GM12878 (cell line): ENCODE measurements around the gene ANO8. TPM values are rescaled to one million over a fixed set of nuclear protein-coding genes. Genes with fewer than 3 reads are reported as not detected.
A peak's percentile ranks its signal among the peaks of the same experiment; 100 is the strongest.

Experiments used
- ASH2L ChIP-seq: fragments of 300-600, 200-600 bp; sonication (generic); IDR thresholded peaks from 2 replicates; pipeline ENCODE4 v1.6.1; 2017; ENCODE audit warnings: low read depth, mild to moderate bottlenecking, borderline replicate concordance
- BHLHE40 ChIP-seq, 2 experiments: fragments of 450-650 bp in 1 of 2; IDR thresholded peaks; 2 replicates each; pipeline ENCODE4 v1.6.1; 2011 to 2017; ENCODE audit warnings: low read depth in 2 of 2, borderline replicate concordance in 1 of 2, improper control_type of control experiment in 1 of 2, low read length in 1 of 2, mild to moderate bottlenecking in 1 of 2
- BRCA1 ChIP-seq: IDR thresholded peaks from 2 replicates; pipeline ENCODE4 v1.6.1; 2011; ENCODE audit warnings: low read depth, low read length, improper control_type of control experiment
- CREB1 ChIP-seq: IDR thresholded peaks from 2 replicates; pipeline ENCODE4 v1.6.1; 2012; ENCODE audit warnings: low read depth, mild to moderate bottlenecking, inconsistent platforms
- DPF2 ChIP-seq: fragments of 450-650 bp; IDR thresholded peaks from 2 replicates; pipeline ENCODE4 v1.6.1; 2017; ENCODE audit warnings: mild to moderate bottlenecking
- EZH2 ChIP-seq: IDR thresholded peaks from 2 replicates; pipeline ENCODE4 v1.6.1; 2012; ENCODE audit warnings: low read depth, mild to moderate bottlenecking, control low read depth, inconsistent platforms, low read length, borderline replicate concordance; ENCODE audit not compliant: control insufficient read depth
- JUNB ChIP-seq: IDR thresholded peaks from 2 replicates; pipeline ENCODE4 v1.6.1; 2016; ENCODE audit warnings: antibody characterized with exemption, mild to moderate bottlenecking
- MTA3 ChIP-seq: IDR thresholded peaks from 2 replicates; pipeline ENCODE4 v1.6.1; 2012; ENCODE audit warnings: low read length, inconsistent platforms, borderline replicate concordance
- MYB ChIP-seq: fragments of 150-350 bp; IDR thresholded peaks from 2 replicates; pipeline ENCODE4 v1.6.1; 2014; ENCODE audit warnings: mild to moderate bottlenecking, low read depth, low read length, borderline replicate concordance
- NFIC ChIP-seq: IDR thresholded peaks from 2 replicates; pipeline ENCODE4 v1.6.1; 2012; ENCODE audit warnings: low read depth, mild to moderate bottlenecking, inconsistent platforms, low read length, moderate library complexity
- NR2F1 ChIP-seq: fragments of 450-650 bp; conservative IDR thresholded peaks from 2 replicates; pipeline ENCODE4 v1.6.1; 2017; ENCODE audit warnings: mild to moderate bottlenecking
- PAX5 ChIP-seq: IDR thresholded peaks from 2 replicates; pipeline ENCODE4 v1.6.1; 2011; ENCODE audit warnings: low read depth, low read length, borderline replicate concordance
- RUNX3 ChIP-seq: IDR thresholded peaks from 2 replicates; pipeline ENCODE4 v1.6.1; 2012; ENCODE audit warnings: low read length, inconsistent platforms
- TCF3 ChIP-seq: IDR thresholded peaks from 2 replicates; pipeline ENCODE4 v1.6.1; 2012; ENCODE audit warnings: low read depth, mild to moderate bottlenecking, low read length, borderline replicate concordance; ENCODE audit not compliant: insufficient read depth
- WRNIP1 ChIP-seq: IDR thresholded peaks from 2 replicates; pipeline ENCODE4 v1.6.1; 2011; ENCODE audit warnings: low read depth, low read length, improper control_type of control experiment, borderline replicate concordance
- ZNF217 ChIP-seq: fragments of 450-650 bp; IDR thresholded peaks from 2 replicates; pipeline ENCODE4 v1.6.1; 2017; ENCODE audit warnings: antibody characterized with exemption, mild to moderate bottlenecking
- ZNF687 ChIP-seq: fragments of 450-650 bp; IDR thresholded peaks from 2 replicates; pipeline ENCODE4 v1.6.1; 2017; ENCODE audit warnings: mild to moderate bottlenecking, moderate library complexity
- polyA plus RNA-seq, 11 experiments: library from polyadenylated mRNA; depleted of rRNA in 4 of 11; unstranded in 6 of 11; stranded (reverse) in 5 of 11; fragments of >200 nt; fragmentation: Nextera tagmentation in 4 of 11; fragmentation: Illumina TruSeq in 1 of 11; extraction: Ambion mirVana in 4 of 11; extraction: Trizol in 1 of 11; gene quantifications; 1 replicate in 1 of 11; 2 replicates in 10 of 11; pipeline versions ENCODE4 v1.2.1 to v1.2.3, GENCODE V29; 2011 to 2016; ENCODE audit warnings: inconsistent platforms in 2 of 11, missing spikeins in 2 of 11, low read depth in 1 of 11
- total RNA-seq, 4 experiments: library from RNA; depleted of rRNA in 3 of 4; stranded (reverse); fragments of >200 nt in 3 of 4; fragmentation: Illumina TruSeq in 1 of 4; extraction: Trizol in 1 of 4; gene quantifications; 2 replicates each; pipeline versions ENCODE4 v1.2.1 to v1.2.3, GENCODE V29; 2013 to 2021
- TF ChIP-seq, protein P1 (sequence below): fragments of 450-650 bp; IDR thresholded peaks from 2 replicates; pipeline ENCODE4 v1.6.1; 2017; ENCODE audit warnings: low read depth, mild to moderate bottlenecking, moderate library complexity
- TF ChIP-seq, protein P2 (sequence below): fragments of 450-650 bp; IDR thresholded peaks from 2 replicates; pipeline ENCODE4 v1.6.1; 2016; ENCODE audit warnings: mild to moderate bottlenecking
- TF ChIP-seq, protein P3 (sequence below): fragments of 450-650 bp; conservative IDR thresholded peaks from 2 replicates; pipeline ENCODE4 v1.6.1; 2017; ENCODE audit warnings: mild to moderate bottlenecking, moderate library complexity

Gene ANO8
- total and polyA plus RNA-seq, 10 of the 15 experiments (the other 5 are each of a cell fraction or from before 2014, with no cell fraction given) = 0.04 to 6.7 (median 1.1) TPM

GRCh38 chr19:17334414-17335409 lies at the start of gene ANO8 (continued):
- TF ChIP-seq CREB1 = peak; percentile 93
- no peak for TF ChIP-seq MTA3
- TF ChIP-seq, protein P1, sequence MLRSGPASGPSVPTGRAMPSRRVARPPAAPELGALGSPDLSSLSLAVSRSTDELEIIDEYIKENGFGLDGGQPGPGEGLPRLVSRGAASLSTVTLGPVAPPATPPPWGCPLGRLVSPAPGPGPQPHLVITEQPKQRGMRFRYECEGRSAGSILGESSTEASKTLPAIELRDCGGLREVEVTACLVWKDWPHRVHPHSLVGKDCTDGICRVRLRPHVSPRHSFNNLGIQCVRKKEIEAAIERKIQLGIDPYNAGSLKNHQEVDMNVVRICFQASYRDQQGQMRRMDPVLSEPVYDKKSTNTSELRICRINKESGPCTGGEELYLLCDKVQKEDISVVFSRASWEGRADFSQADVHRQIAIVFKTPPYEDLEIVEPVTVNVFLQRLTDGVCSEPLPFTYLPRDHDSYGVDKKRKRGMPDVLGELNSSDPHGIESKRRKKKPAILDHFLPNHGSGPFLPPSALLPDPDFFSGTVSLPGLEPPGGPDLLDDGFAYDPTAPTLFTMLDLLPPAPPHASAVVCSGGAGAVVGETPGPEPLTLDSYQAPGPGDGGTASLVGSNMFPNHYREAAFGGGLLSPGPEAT = peak; percentile 85
- no peak for TF ChIP-seq NFIC
- TF ChIP-seq BRCA1 = no peak
- TF ChIP-seq ZNF217 = peak; percentile 100
- TF ChIP-seq RUNX3 = peak; percentile 60
- TF ChIP-seq, protein P2, sequence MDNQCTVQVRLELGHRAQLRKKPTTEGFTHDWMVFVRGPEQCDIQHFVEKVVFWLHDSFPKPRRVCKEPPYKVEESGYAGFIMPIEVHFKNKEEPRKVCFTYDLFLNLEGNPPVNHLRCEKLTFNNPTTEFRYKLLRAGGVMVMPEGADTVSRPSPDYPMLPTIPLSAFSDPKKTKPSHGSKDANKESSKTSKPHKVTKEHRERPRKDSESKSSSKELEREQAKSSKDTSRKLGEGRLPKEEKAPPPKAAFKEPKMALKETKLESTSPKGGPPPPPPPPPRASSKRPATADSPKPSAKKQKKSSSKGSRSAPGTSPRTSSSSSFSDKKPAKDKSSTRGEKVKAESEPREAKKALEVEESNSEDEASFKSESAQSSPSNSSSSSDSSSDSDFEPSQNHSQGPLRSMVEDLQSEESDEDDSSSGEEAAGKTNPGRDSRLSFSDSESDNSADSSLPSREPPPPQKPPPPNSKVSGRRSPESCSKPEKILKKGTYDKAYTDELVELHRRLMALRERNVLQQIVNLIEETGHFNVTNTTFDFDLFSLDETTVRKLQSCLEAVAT = peak; percentile 59; the same call in 1 of the 2 replicates
- no peak for TF ChIP-seq ASH2L
- no peak for TF ChIP-seq EZH2
- TF ChIP-seq NR2F1 = peak; percentile 80
- TF ChIP-seq JUNB = no peak
- TF ChIP-seq, protein P3, sequence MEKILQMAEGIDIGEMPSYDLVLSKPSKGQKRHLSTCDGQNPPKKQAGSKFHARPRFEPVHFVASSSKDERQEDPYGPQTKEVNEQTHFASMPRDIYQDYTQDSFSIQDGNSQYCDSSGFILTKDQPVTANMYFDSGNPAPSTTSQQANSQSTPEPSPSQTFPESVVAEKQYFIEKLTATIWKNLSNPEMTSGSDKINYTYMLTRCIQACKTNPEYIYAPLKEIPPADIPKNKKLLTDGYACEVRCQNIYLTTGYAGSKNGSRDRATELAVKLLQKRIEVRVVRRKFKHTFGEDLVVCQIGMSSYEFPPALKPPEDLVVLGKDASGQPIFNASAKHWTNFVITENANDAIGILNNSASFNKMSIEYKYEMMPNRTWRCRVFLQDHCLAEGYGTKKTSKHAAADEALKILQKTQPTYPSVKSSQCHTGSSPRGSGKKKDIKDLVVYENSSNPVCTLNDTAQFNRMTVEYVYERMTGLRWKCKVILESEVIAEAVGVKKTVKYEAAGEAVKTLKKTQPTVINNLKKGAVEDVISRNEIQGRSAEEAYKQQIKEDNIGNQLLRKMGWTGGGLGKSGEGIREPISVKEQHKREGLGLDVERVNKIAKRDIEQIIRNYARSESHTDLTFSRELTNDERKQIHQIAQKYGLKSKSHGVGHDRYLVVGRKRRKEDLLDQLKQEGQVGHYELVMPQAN = peak; percentile 75
- TF ChIP-seq PAX5 = peak; percentile 42; the same call in 1 of the 2 replicates
- TF ChIP-seq TCF3 = 0 out of 2 replicates have a peak, but pooled peaks have one; percentile 52
- no peak for TF ChIP-seq WRNIP1
- TF ChIP-seq DPF2 = peak; percentile 89
- 0 out of 2 replicates have a peak, but pooled peaks have one; percentile 20 for TF ChIP-seq MYB
- TF ChIP-seq BHLHE40 (IDR thresholded peaks at IDR 0.05; ENCODE audit: borderline replicate concordance in 1 of 2, low read depth in 2 of 2, low read length in 1 of 2) = peak; percentile 43 to 80; a peak in 2 of 4 replicates
- peak; percentile 68 for TF ChIP-seq ZNF687
